ENCODE results near the gene ZNF474.

ZNF474 gene

DNA sequence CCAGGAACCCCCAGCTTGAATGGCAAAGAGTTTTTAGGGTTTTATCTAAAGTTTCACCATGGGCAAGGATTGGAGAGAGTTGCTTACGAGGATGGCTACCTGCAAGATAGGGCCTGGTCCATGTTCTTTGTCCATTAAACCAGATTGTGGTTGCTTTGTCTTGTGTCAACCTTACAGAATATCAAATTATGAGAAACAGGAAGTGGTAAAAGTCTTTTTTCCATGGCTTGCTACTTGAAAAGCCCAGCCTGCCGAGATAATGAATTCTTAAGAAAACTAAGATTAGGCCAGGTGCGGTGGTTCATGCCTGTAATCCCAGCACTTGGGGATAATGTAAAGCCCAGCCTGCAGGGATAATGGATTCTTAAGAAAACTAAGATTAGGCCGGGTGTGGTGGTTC, 24.4 kb downstream of the ZNF474 start:
- no peak for DNase-seq (ENCODE audit: low spot score)

DNA sequence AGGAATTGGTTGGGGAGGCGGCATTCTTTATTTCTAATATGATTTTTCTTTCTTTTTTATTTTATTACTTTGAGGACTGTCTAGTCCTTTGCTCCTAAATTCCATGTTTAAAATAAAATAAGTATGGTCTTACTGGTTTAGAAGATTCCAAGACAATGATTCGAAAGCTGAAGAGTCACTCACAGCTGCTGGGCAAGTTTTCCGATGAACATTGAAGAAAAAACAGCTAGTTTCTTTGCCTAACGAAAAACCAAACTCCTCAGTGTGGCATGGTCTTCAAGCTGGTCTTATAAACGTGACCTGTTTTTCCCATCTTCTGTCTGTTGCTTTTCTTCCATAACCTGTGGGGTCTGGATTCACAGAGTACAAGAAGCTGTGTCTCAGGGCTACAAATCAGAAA, 25.1 kb downstream of the ZNF474 start:
- DNase-seq (ENCODE audit: low spot score), result no peak

DNA sequence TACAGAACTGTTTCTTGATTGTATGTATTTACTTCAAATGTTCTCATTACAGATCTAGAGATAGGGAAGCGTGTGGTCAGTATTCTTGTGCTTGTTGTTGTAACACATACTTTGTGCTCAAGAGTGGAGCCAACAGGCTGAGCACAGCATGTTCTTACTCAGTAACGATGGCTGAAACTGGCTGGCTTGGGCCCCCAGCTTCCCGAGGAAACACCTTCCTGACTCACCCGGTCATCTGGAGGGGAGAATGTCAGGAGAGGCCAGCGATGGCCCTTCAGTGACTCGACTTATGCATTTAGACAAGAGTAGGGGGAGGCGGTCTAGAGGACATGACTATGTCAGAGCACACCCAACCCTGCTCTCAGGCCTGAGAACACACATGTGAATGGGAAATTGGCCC, 25.6 kb downstream of the ZNF474 start:
- no peak for DNase-seq (ENCODE audit: low spot score)

DNA sequence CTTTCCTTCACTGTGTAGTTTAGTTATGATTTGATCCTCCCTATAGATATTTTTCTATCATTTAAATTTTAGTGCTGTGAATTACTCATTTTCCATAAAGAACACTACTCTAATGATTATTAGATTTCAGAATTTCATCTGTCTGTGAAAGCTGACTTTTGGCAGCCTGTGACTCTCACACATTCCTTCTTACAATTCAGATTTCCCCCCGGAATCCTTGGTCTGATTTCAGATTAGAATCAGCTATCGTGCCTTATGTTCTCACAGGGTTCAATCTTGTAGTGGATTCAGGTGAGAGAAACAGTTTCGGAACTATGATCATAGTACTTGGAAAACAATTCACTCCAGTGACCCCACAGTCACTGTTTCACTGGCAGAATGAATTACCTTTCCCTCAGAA, 26.2 kb downstream of the ZNF474 start:
- DNase-seq (ENCODE audit: low spot score), result no peak

DNA sequence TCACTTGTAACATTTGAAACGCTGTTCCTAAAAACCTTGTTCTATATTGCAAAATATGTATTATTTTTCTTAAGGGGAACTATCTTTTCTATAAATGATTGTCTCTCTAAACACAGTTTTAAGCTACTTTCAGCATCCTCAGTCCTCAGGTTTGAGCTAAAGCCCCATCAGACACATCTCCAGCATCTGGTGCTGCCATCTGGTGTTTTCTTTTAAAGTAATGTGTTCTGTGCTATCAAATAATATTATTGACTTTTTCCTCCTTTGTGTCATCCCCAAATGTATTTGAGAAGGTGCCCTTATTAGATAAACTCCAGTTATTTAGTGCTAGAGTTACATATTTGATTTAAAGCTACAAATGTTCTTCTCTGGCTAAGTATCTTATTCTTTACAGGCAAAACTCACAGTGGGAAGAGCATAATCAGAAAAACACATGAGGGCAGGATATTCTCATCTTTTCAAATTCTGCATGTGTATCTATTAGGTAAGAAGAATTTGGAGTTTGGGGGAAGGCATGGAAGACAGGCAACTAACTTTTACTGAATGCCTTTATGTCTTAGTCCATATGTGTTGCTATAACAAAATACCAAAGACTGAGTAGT, 27.5 kb downstream of the ZNF474 start:
- DNase-seq (ENCODE audit: low spot score), result peak; percentile 21

DNA sequence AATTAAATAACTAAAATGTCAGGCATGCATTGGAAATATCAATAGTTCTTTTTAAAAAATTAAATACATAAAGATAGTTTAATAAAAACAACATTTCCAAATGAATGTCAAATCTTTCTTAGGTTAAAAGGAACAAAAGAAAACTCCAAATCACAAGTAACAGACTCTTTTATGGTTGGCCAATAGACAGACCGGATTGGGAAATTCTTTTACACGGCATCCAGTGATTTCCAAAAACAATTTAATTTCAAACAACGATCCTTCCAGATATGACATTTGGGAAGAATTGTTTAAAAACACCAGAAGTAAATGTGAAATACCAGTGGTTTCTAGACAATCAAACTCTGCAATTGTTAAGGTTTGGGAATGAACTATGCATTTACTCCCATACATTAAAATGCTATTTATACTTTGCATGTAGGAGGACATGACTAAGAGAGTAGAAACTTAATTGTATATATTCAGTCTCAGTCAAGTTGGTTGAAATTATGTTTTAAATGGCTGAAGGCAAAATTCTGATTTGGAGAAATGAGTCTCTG, 32.8 kb downstream of the ZNF474 start:
- no peak for DNase-seq (ENCODE audit: low spot score)

DNA sequence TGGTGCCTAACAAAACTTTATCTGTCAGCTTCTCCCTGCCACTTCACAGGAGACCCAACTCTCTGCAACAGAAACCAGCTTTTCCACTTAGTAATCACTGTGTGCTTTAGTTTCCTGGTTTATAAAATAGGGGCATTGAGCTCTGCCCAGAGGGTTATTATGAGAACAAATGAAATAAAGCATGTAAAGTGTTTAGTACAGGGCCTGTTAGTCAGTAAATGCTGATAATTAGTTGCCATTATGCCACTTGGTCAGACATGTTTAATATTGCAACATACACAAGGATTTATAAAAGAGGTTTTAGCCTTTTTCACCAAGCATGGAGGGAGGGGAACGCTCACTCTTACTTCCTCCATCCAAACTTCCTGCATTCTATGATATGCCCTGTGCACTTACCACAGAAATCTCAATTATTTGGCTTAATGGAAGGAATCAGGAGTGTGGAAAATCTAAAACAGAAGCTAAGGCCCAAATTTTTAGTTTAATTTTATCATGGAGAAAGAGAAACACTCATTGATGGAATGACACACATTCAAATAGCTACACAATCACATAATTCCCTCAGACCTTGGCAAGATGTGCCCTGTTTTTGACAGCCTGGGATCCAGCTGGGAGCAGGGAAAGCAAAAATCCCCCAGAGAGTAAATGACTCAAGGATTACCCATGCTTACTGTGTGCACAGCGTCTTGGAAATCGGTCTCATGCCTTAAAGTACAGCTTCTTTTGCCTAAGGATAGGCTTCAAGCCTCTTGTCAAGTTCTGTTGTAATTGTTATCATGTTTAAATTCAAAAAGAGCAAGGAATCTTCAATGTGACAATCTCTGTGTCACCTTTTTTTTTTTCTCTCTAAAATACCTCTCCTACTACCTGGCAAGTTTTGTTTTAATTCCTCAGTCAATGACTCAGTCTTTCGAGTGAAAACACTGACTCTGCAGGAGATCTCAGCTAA, 34.0 kb downstream of the ZNF474 start:
- no peak for DNase-seq (ENCODE audit: low spot score)

DNA sequence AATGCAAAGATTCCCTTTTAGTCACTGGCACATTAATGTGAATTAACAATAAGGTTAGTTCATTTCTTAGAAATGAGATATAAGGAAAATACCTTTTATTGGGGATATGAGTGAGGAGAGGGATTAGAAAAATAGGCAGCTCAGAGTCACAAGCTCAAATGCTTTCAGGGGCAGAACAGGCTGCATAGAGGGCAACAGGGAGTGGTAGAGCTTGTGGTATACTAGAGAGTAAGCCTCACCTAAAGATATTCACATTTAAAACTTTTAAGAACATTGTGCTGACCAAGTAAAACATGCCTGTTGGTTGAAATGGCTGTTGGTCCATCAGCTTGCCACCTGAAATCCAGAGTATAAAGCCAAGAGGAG, 34.7 kb downstream of the ZNF474 start:
- no peak for DNase-seq (ENCODE audit: low spot score)

DNA sequence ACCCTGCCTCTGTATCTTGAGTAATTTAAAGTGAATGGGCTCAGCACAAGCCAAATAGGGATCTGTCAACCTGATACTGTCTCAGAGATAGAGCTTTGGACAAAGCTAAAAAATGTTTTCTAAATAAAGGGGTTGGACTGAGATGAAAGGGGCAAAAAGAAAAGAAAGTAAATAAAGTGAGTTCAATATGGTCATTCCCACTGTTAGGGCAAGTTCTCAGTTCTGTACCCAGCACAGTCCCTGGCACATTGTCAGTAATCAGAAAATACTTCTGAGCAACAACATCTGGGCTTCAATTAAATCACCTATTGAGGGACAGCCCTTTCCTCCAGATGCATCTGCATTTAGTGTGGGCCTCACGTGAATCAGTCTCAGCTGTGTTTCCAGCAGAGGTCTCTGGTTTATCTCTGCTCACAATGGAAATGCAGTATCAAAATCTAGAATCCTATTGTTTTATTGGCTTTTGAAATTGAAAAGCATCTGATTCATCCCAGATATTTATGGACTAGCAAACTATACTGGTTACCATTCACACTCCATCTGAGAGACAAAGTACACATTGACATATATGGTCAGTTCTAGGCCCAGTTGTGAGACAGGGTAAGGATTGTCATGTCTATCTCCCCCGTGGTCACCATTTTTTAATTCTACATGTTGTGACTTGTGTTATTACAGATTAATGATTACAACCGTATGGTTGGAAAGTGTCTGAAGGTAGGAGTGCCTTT, 35.6 kb downstream of the ZNF474 start:
- DNase-seq (ENCODE audit: low spot score), result no peak

DNA sequence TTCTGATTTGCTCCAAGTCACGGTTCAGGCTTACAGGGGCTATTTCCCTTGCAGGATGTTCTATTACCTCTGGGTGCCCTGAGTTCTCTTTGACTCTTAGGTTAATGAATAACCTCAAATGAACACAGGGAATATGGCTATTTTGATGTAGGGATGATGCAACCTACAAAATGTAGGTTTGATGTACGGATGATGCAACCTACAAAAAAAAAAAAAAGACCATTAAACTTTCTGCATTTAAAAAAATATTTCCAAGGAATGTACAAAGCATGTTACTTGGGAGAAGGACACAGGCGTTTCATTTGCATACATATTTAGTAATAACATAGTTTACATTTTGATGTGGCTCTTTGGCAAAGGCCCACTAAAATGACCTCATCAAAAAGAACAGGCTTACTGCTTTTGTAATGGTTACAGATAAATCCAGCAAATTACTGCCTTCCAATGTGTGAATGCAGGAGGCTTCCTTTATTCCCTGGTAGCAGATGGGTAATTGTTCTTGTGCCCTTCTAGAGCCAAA, 36.3 kb downstream of the ZNF474 start:
- DNase-seq (ENCODE audit: low spot score), result peak; percentile 85

DNA sequence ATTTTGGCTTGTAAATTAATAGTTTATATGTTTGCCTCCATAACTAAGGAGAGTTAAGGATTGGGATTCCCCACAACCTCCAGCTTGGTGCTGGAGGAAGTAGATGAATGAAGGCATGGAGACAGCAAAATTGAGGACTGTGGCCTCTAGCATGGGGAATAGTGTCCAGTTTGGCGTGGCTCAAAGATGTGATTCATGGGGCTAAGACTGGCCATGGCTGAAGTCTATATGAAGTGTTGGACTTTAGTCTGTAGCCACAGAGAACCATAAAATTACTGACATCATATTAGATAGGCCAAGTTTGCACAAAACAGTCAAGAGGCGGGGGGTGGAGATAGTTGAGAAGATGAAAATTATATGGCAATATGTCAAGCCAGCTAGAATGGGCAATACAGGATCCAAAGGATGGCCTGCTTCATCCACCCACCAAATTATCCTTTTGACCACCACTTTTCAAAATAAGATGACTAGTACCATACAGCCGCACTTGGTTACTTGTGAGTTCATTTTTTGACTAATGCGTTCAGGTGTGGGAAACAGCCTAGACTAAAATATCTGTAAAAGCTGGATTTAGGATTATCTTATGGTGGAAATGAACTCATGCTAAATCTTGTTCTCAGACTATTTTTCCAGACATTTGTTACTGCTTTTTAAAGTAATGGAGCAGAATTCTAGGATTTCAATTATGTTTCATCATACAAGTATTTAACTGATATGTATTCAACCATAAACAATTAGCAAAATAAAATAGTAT, 40.2 kb downstream of the ZNF474 start:
- DNase-seq (ENCODE audit: low spot score), result no peak

DNA sequence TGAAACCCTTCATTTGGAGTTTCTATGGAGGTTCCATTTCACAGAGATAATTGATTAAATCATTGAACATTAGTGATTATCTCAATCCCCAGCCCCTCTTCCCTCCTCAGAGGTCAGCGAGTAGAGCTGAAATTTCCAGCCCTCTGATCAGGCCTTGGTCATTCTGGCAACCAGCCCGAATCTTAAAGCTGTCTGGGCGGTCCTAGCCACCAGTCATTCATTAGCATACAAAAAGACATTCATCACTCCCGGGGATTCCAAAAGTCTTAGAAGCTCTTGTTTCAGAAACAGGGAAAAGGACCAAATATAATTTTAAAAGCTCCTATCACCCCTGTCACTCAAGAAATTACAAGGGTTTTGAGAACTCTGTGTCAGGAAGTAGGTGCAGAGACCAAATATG, 41.3 kb downstream of the ZNF474 start:
- no peak for DNase-seq (ENCODE audit: low spot score)

DNA sequence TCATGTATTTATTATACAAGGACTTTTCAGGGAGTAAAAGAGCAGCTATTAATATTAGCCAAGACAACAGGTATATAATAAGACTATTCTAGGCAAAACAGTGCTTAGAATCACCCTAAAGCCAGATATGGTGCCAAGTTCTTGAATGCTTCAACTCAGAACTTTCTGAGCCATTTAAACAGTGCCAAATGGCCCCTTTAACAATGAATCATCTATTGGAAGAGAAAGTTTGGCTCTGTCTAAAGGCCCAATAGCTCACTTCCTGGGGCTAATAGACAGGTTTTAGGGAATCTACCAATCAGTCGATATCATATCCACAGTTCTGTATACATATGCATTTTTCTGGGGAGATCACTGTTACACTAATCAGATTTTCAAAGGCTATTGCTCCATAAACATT, 42.9 kb downstream of the ZNF474 start:
- no peak for DNase-seq (ENCODE audit: low spot score)

DNA sequence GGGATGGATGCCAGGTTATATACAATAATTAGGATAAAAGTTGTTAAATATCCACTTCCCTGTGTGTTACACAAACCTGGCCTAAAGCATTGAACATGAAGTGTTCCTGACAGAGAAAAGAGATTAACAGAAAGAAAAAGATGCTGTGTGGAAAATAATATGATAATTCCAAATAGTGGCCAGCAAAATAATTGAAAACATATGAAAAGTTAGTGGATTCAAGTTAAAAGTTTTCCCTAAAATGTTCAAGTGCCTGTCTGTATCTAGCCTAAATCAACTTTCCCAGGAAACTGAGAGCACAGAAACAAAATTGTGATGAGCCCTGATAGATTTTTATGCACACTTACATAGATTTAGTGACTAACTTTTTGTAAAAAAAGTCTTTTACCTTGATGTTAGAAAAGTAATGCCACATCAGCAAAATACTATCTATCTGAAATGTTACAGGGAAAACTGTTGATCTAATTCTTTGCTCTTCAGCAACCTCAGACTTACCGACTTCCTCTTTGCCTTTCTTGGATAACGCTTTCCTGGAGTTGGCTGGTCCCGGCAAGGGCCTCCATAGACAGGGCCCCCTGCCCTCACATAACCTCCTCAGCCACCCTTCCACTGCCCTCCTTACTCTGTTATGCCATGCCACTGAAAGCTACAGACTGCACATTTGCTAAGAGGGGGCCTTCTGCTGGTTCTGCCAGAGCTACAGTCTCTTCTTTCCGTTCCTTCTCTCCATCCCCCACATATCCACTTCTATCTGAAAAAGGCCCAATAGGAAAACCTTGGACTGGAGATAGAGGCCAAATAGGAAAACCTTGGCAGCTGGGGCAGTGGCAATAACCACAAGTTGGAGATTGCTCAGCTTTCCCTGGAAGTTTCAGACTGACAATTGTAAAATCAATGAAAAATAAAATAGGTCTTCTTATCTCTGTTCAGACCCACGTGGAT, 44.4 kb downstream of the ZNF474 start:
- DNase-seq (ENCODE audit: low spot score), result no peak

DNA sequence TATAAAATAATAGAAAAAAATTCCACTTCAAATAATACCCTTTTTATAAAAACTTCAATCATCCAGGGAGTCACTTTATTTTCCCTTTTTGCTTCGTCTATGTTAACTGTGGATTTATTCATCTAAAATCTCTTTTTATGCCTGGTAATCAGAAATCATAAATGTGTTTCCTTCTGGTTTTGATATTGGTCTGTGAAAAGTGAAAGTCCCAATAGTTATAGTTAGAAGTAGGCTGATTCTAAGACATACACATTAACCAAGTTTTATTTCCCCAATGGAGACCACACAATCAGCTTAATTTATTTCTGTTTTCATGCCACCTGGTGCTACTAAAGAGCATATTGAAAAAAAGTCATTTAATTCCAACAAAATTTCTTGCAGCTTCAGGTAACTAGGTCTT, 45.7 kb downstream of the ZNF474 start:
- no peak for DNase-seq (ENCODE audit: low spot score)

DNA sequence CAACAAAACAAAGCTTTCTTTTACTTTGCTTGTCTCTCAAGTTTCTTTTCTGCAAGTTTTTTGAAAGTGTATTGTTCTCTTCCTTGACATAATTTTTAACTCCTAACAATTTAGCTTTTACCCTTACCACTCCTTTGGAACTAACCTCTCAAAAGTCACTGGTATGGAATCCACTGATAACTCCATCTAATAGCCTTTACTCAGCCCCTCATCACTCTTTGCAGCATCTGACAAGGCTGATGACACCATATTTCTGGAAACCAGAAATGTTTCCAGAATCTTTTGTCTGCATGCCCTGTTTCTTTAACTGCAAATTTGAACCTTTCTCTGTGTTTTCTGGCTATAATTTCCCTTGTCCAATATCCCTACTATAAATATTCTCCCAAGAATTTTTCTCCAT, 46.5 kb downstream of the ZNF474 start:
- no peak for DNase-seq (ENCODE audit: low spot score)

DNA sequence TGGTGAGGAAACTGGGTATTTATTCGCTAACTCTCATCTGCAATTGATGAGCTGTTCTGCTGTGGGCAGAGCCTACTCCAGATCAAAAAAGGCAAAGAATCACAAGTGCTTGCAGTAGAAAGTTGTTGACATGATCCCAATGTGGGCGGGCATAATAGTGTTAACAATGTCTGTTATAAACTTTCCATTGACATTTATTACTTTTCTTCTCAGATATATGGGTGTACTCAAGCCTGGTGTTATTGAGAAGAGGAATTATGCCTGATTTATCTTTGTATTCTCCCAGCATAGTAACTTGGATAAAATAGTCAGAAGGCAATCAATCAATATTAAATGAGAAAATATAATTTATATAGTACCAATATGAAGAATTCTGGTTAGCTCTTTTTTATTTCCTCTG, 47.8 kb downstream of the ZNF474 start:
- no peak for DNase-seq (ENCODE audit: low spot score)

DNA sequence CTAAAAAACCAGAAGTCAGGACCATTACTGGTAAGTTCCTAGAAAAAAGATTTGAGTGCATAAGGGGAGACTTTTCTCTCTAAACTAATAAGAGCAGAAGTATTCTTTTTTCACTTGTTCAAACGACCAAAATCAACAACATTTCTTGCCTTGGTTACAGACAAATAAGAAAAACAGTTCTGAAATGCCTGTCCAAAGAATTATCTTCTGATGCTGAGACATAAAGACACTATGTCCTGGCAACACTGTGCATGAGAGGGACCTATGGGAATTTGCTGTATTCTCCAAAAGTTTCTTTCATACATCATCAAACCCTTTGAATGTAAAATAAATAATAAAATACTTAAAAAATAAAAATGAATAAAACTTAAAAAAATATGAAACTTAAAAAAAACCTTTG, 50.4 kb downstream of the ZNF474 start:
- no peak for DNase-seq (ENCODE audit: low spot score)

DNA sequence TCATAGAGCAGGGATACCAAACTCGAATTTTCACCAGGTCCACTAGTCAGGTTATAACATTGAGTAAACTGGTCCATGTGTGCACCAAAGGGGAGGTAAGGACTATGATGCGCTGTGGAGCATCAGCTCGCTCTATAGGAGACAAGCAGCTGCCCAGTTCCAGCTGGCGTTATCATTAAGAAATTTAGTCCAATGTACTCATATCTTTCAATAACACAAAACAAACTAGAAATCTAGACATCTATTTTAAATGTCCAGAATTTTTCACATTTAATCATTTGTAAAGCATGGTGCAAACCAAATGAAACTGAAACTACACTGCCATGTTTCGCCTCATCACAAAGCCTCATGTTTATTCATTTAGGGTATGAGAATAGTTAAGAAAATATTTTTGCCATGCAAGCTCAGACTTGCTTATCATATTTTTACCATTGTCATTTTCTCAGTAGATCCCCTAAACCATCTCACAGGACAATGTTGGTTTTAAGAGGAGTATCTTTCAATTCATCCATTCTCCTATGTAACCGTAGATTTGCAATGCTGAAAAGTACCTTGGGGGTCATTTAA, 50.9 kb downstream of the ZNF474 start:
- DNase-seq (ENCODE audit: low spot score), result no peak

DNA sequence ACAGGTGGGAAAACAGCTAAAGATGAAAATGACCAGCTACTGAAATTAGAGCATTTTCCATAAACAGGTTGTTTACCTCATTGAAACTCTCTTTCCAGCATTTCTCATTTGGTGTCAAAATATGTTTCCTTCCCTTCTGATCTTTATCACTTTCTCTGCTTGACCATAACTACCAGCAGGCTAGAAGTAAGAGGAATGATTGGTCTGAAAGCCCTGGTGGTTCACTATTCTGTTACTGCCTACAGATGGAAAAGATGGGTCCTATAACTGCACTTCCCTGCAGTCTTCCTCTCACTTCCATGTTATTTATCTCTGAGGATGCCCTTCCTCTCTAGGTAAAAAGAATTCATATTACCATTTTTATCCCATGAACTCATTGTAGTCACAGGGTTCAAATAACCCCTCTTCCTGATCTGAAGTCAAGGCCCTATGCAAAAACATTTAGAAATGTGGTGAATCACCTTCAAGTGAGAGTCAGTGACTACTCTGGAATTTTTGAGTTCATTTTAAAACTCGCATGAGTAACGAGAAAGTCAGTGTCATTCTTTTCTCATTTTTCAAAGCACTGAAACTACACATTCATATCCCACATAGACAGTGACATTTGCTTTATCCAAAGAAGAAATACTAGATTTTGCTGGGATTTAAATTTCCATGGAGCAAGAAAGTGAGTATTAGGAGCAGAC, 51.7 kb downstream of the ZNF474 start:
- DNase-seq (ENCODE audit: low spot score), result no peak
